ENCODE measurements around the gene TOP3B. TPM values are rescaled to one million over a fixed set of nuclear protein-coding genes. Genes with fewer than 3 reads are reported as not detected.

TOP3B gene
- total RNA-seq, 1 experiment from 2014 or later, result 68.6 TPM

DNA sequence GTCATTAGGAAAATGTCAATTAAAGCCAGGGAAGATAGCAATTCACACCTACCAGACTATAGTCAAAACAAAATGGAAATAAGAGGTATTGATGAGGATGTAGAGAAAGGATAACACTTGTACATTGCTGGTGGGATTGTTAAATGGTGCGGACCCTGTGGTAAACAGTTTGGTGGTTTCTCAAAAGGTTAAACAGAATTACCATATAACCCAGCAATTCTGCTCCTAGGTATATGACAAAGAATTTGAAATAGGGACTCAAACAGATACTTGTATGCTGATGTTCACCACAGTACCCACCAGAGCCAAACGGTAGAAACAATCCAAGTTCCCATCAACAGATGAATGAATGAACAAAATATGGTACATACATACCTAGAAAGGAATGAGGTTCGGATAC lies 33.0 kb upstream of the TOP3B start:
- Mint-ChIP-seq H3K9me3 (peaks cover 9% of the 10 kb centered on the region), H3K4me1 (peaks cover 28% of the 10 kb centered on the region), H3K27me3 (ENCODE audit: low read depth) (peaks cover 89% of the 10 kb centered on the region), H3K27ac (no peak overlapping the region), H3K36me3 (no peaks in the 10 kb centered on the region), H3K4me3 (no peak overlapping the region)
- no peak for ATAC-seq
- TF ChIP-seq FOXJ3 (CRISPR knock-in tag; IDR thresholded peaks at IDR 0.05; ENCODE audit: borderline replicate concordance) (no peak), JAZF1 (CRISPR knock-in tag; IDR thresholded peaks at IDR 0.05) (no peak)
- TF ChIP-seq, protein P1, sequence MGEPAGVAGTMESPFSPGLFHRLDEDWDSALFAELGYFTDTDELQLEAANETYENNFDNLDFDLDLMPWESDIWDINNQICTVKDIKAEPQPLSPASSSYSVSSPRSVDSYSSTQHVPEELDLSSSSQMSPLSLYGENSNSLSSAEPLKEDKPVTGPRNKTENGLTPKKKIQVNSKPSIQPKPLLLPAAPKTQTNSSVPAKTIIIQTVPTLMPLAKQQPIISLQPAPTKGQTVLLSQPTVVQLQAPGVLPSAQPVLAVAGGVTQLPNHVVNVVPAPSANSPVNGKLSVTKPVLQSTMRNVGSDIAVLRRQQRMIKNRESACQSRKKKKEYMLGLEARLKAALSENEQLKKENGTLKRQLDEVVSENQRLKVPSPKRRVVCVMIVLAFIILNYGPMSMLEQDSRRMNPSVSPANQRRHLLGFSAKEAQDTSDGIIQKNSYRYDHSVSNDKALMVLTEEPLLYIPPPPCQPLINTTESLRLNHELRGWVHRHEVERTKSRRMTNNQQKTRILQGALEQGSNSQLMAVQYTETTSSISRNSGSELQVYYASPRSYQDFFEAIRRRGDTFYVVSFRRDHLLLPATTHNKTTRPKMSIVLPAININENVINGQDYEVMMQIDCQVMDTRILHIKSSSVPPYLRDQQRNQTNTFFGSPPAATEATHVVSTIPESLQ (CRISPR knock-in tag; IDR thresholded peaks at IDR 0.05), result no peak
- POLR2A ChIA-PET, result no interaction called here
- DNase-seq (ENCODE audit: low spot score), result no peak
- CTCF ChIA-PET, result no interaction called here

GRCh38 chr22:22014285-22014659 lies 31.7 kb upstream of the TOP3B start:
- ChIA-PET POLR2A (no interaction called here), CTCF (no interaction called here)
- Mint-ChIP-seq H3K27ac (no peak overlapping the region), H3K27me3 (ENCODE audit: low read depth) (peaks cover 89% of the 10 kb centered on the region), H3K4me3 (no peak overlapping the region), H3K36me3 (no peaks in the 10 kb centered on the region), H3K9me3 (peaks cover 9% of the 10 kb centered on the region), H3K4me1 (peaks cover 19% of the 10 kb centered on the region)
- no peak for DNase-seq (ENCODE audit: low spot score)
- TF ChIP-seq OVOL2 (CRISPR knock-in tag; IDR thresholded peaks at IDR 0.05; ENCODE audit: borderline replicate concordance) (no peak), HMGA2 (CRISPR knock-in tag; IDR thresholded peaks at IDR 0.05) (no peak), NFE2L1 (CRISPR knock-in tag; IDR thresholded peaks at IDR 0.05) (no peak), ZNF423 (CRISPR knock-in tag; IDR thresholded peaks at IDR 0.05) (no peak), TEAD4 (CRISPR knock-in tag; IDR thresholded peaks at IDR 0.05) (no peak), ETV6 (CRISPR knock-in tag; IDR thresholded peaks at IDR 0.05) (no peak), FOXK1 (CRISPR knock-in tag; IDR thresholded peaks at IDR 0.05) (no peak), USF2 (CRISPR knock-in tag; IDR thresholded peaks at IDR 0.05) (no peak), EMX1 (CRISPR knock-in tag; IDR thresholded peaks at IDR 0.05) (no peak), E2F1 (CRISPR knock-in tag; IDR thresholded peaks at IDR 0.05) (no peak), ZNF317 (CRISPR knock-in tag; IDR thresholded peaks at IDR 0.05; ENCODE audit: borderline replicate concordance, low read depth) (no peak)
- TF ChIP-seq, protein P2, sequence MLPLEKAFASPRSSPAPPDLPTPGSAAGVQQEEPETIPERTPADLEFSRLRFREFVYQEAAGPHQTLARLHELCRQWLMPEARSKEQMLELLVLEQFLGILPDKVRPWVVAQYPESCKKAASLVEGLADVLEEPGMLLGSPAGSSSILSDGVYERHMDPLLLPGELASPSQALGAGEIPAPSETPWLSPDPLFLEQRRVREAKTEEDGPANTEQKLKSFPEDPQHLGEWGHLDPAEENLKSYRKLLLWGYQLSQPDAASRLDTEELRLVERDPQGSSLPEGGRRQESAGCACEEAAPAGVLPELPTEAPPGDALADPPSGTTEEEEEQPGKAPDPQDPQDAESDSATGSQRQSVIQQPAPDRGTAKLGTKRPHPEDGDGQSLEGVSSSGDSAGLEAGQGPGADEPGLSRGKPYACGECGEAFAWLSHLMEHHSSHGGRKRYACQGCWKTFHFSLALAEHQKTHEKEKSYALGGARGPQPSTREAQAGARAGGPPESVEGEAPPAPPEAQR (CRISPR knock-in tag; IDR thresholded peaks at IDR 0.05), result no peak
- TF ChIP-seq, protein P3, sequence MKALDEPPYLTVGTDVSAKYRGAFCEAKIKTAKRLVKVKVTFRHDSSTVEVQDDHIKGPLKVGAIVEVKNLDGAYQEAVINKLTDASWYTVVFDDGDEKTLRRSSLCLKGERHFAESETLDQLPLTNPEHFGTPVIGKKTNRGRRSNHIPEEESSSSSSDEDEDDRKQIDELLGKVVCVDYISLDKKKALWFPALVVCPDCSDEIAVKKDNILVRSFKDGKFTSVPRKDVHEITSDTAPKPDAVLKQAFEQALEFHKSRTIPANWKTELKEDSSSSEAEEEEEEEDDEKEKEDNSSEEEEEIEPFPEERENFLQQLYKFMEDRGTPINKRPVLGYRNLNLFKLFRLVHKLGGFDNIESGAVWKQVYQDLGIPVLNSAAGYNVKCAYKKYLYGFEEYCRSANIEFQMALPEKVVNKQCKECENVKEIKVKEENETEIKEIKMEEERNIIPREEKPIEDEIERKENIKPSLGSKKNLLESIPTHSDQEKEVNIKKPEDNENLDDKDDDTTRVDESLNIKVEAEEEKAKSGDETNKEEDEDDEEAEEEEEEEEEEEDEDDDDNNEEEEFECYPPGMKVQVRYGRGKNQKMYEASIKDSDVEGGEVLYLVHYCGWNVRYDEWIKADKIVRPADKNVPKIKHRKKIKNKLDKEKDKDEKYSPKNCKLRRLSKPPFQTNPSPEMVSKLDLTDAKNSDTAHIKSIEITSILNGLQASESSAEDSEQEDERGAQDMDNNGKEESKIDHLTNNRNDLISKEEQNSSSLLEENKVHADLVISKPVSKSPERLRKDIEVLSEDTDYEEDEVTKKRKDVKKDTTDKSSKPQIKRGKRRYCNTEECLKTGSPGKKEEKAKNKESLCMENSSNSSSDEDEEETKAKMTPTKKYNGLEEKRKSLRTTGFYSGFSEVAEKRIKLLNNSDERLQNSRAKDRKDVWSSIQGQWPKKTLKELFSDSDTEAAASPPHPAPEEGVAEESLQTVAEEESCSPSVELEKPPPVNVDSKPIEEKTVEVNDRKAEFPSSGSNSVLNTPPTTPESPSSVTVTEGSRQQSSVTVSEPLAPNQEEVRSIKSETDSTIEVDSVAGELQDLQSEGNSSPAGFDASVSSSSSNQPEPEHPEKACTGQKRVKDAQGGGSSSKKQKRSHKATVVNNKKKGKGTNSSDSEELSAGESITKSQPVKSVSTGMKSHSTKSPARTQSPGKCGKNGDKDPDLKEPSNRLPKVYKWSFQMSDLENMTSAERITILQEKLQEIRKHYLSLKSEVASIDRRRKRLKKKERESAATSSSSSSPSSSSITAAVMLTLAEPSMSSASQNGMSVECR (CRISPR knock-in tag; IDR thresholded peaks at IDR 0.05; ENCODE audit: borderline replicate concordance), result no peak
- TF ChIP-seq, protein P1 (CRISPR knock-in tag; IDR thresholded peaks at IDR 0.05), result no peak
- TF ChIP-seq, protein P4, sequence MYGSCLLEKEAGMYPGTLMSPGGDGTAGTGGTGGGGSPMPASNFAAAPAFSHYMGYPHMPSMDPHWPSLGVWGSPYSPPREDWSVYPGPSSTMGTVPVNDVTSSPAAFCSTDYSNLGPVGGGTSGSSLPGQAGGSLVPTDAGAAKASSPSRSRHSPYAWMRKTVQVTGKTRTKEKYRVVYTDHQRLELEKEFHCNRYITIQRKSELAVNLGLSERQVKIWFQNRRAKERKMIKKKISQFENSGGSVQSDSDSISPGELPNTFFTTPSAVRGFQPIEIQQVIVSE (CRISPR knock-in tag; IDR thresholded peaks at IDR 0.05; ENCODE audit: borderline replicate concordance), result no peak
- no peak for ATAC-seq
